ENCODE measurements around the gene PRXL2A.
"Not testable (repeated sequence)": the region's sequence is repeated elsewhere in the genome, so short reads cannot be mapped to it uniquely, and the experiment has no call there.

Gene PRXL2A

GRCh38 chr10:80477813-80478212 lies 69.5 kb downstream of the PRXL2A start:
- DNase-seq: peak; percentile 83

- DNase-seq: not testable (repeated sequence)
Observed at GRCh38 chr10:80480373-80480772, 72.0 kb downstream of the PRXL2A start.

GRCh38 chr10:80480852-80481251 lies 72.5 kb downstream of the PRXL2A start:
- DNase-seq: no peak

- no peak for DNase-seq
Observed at GRCh38 chr10:80484243-80484642, 75.9 kb downstream of the PRXL2A start.

GRCh38 chr10:80484676-80485075 lies 76.3 kb downstream of the PRXL2A start:
- no peak for DNase-seq

GRCh38 chr10:80485076-80485945 lies 77.0 kb downstream of the PRXL2A start:
- no peak for DNase-seq

GRCh38 chr10:80485946-80486764 lies 77.8 kb downstream of the PRXL2A start:
- DNase-seq: no peak

Measured in islet precursor cell (in vitro differentiated cells).